GM19397 (cell line): ENCODE measurements around the gene SMG7.
"Not testable (repeated sequence)": the region's sequence is repeated elsewhere in the genome, so short reads cannot be mapped to it uniquely, and the experiment has no call there.

Experiments used
- ATAC-seq: cut with Tn5 transposase; IDR thresholded peaks from one replicate; pipeline ENCODE4 v1.9.1; 2021; ENCODE audit warnings: mild to moderate bottlenecking, moderate library complexity; ENCODE audit not compliant: unreplicated experiment

The SMG7 gene

GRCh38 chr1:183472488-183473216, at the start of gene SMG7:
SMG7 (plus strand) TSS chr1:183472499; CDS start chr1:183472621, 122 bp downstream.
- peak; percentile 26 for ATAC-seq

- no peak for ATAC-seq
These were observed 48.8 kb upstream of the SMG7 start for GRCh38 chr1:183423541-183423940.

GRCh38 chr1:183424691-183425090, 47.6 kb upstream of the SMG7 start:
- no peak for ATAC-seq

- not testable (repeated sequence) for ATAC-seq
These were observed 44.7 kb upstream of the SMG7 start for GRCh38 chr1:183427591-183427990.

GRCh38 chr1:183431840-183432547, 40.3 kb upstream of the SMG7 start:
- no peak for ATAC-seq

- no peak for ATAC-seq
These were observed 39.8 kb upstream of the SMG7 start for GRCh38 chr1:183432548-183432875.

GRCh38 chr1:183433703-183434102, 38.6 kb upstream of the SMG7 start:
- no peak for ATAC-seq

- ATAC-seq = no peak
These were observed 36.8 kb upstream of the SMG7 start for GRCh38 chr1:183435497-183435896.

- ATAC-seq = no peak
These were observed 34.2 kb upstream of the SMG7 start for GRCh38 chr1:183438060-183438459.

- no peak for ATAC-seq
These were observed 29.3 kb upstream of the SMG7 start for GRCh38 chr1:183443011-183443410.

GRCh38 chr1:183443466-183443865, 28.8 kb upstream of the SMG7 start:
- ATAC-seq = no peak

GRCh38 chr1:183444243-183444642, 28.1 kb upstream of the SMG7 start:
- no peak for ATAC-seq

GRCh38 chr1:183449223-183449770, 23.0 kb upstream of the SMG7 start:
- no peak for ATAC-seq

- no peak for ATAC-seq
These were observed 22.2 kb upstream of the SMG7 start for GRCh38 chr1:183450093-183450492.

GRCh38 chr1:183454377-183454776, 17.9 kb upstream of the SMG7 start:
- ATAC-seq = no peak

- no peak for ATAC-seq
These were observed 15.5 kb upstream of the SMG7 start for GRCh38 chr1:183456826-183457225.

GRCh38 chr1:183457449-183457848, 14.8 kb upstream of the SMG7 start:
- ATAC-seq = no peak

GRCh38 chr1:183460596-183460995, 11.7 kb upstream of the SMG7 start:
- ATAC-seq = no peak

GRCh38 chr1:183461350-183461749, 10.9 kb upstream of the SMG7 start:
- no peak for ATAC-seq

GRCh38 chr1:183463566-183463965, 8.7 kb upstream of the SMG7 start:
- no peak for ATAC-seq

- ATAC-seq = no peak
These were observed 5.5 kb upstream of the SMG7 start for GRCh38 chr1:183466781-183467180.

GRCh38 chr1:183467687-183468086, 4.6 kb upstream of the SMG7 start:
- ATAC-seq = no peak
